GM20000 (cell line): Measurements from ENCODE around the gene SEC16B.

Experiments used
- DNase-seq: peaks from one replicate; pipeline ENCODE4 v3.0.0; 2012; ENCODE audit warnings: low spot score
- CTCF ChIP-seq: IDR thresholded peaks from 2 replicates; pipeline ENCODE4 v1.5.1; 2012; ENCODE audit warnings: mild to moderate bottlenecking, control low read depth; ENCODE audit errors: extremely low read depth, missing control alignments

Gene SEC16B

GRCh38 chr1:177950506-177950905 lies 19.4 kb downstream of the SEC16B start:
- no peak for TF ChIP-seq CTCF
- no peak for DNase-seq

- TF ChIP-seq CTCF: peak; percentile 88
- DNase-seq: peak; percentile 55
These were observed 21.4 kb downstream of the SEC16B start for GRCh38 chr1:177948336-177948972.

GRCh38 chr1:177947623-177948022 lies 22.2 kb downstream of the SEC16B start:
- no peak for TF ChIP-seq CTCF

GRCh38 chr1:177945943-177946650 lies 23.8 kb downstream of the SEC16B start:
- TF ChIP-seq CTCF: peak; percentile 75
- peak; percentile 63 for DNase-seq

More at GRCh38 chr1:177947623-177948022, 22.2 kb downstream of the SEC16B start:
- no peak for DNase-seq

- no peak for DNase-seq
- no peak for TF ChIP-seq CTCF
These were observed 25.6 kb downstream of the SEC16B start for GRCh38 chr1:177944016-177944949.

GRCh38 chr1:177941976-177942375 lies 27.9 kb downstream of the SEC16B start:
- no peak for DNase-seq
- TF ChIP-seq CTCF: no peak
